ENCODE results near the gene HOXA1.

HOXA1 gene

DNA sequence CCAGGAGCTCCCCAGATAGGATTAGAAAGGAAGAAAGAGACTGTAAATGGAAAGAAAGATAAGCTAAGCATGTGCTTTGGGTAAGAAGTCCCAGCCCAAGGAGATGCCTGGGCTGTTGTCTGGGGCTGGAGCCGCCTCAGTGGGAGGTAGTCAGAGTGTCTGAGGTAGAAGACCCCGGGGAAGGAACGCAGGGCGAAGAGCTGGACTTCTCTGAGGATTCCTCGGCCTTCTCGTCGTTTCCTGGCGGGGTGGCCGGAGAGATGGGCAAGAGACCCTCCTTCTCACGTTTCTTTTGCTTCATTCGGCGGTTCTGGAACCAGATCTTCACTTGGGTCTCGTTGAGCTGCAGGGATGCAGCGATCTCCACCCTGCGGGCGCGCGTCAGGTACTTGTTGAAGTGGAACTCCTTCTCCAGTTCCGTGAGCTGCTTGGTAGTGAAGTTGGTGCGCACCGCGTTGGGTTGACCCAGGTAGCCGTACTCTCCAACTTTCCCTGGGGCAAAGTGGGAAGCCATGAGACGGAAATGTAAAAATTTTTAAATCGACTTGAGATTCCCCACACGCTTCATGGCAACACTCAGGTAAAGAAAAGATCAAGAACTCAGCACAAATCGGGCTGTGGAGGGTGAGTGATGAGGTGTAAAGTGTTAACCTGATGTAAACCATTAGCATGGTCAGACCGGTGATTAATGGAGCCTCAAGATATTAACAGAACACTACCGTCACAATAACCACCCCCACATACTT is 1.3 kb downstream of the HOXA1 start:
- ChIA-PET CTCF (interaction anchor here (0.9 to 1.8 kb wide), 4 partner anchors 10 to 241 kb away, joined by 3 to 5 read pairs (median 4); no protein-coding TSS in a partner anchor), POLR2A (interaction anchor here (0.6 to 1.6 kb wide), 3 partner anchors 11 to 991 kb away, joined by 3 read pairs; no protein-coding TSS in a partner anchor)
- Histone ChIP-seq H3K27me3 (replicated peaks in 2 of 5; ENCODE audit: control insufficient read depth in 4 of 5, insufficient read depth in 5 of 5, low read length in 4 of 5) (peaks cover 32 to 98% (median 55%) of the 10 kb centered on the region in 5 experiments), H3K9me3 (ENCODE audit: control extremely low read depth in 1 of 5, control insufficient read depth in 4 of 5, insufficient read depth in 2 of 5, low read depth in 1 of 5, low read length in 4 of 5) (peaks cover 0 to 2% (median 0%) of the 10 kb centered on the region in 5 experiments), H3K4me3 (ENCODE audit: control insufficient read depth in 1 of 7, extremely low read depth in 1 of 7, insufficient read depth in 4 of 7, low read depth in 2 of 7, low read length in 6 of 7) (no peak overlapping the region), H3K4me1 (ENCODE audit: control extremely low read depth in 1 of 4, control insufficient read depth in 4 of 4, insufficient read depth in 4 of 4, low read length in 3 of 4) (peaks cover 2 to 47% (median 37%) of the 10 kb centered on the region in 4 experiments), H3K27ac (ENCODE audit: insufficient read depth in 1 of 2, low read depth in 1 of 2, low read length in 2 of 2, poor library complexity in 1 of 2, severe bottlenecking in 2 of 2) (no peak overlapping the region), H3K36me3 (ENCODE audit: control insufficient read depth in 4 of 4, insufficient read depth in 4 of 4, low read length in 3 of 4) (peaks cover 0 to 2% (median 0%) of the 10 kb centered on the region in 4 experiments)
- 37% methylated on average over 25 of the region's 29 CpGs for WGBS (ENCODE audit: insufficient coverage)
- DNase-seq = no peak

GRCh38 chr7:27093184-27093895 is 2.5 kb downstream of the HOXA1 start:
- H3K27me3 ChIP-seq (replicated peaks in 2 of 5; ENCODE audit: control insufficient read depth in 4 of 5, insufficient read depth in 5 of 5, low read length in 4 of 5) = peaks cover 37 to 98% (median 65%) of the 10 kb centered on the region in 5 experiments
- POLR2A ChIA-PET = interaction anchor here (1.6 kb wide), 1 partner anchor 12 kb away, joined by 3 read pairs; no protein-coding TSS in a partner anchor

DNA sequence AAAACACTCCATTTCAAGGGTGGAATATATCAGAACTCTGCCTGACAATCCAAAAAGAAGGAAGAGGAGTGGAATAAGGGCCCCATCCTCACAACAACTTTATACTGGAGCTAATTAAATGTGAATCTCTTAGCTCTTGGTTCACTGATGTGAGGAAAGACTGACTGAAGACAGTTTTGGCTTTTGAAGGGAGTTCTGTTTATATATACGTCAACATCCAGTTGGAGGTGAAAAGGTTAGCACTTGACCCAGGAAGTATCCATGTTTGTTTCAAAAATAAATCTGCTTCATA is 3.0 kb downstream of the HOXA1 start:
- Histone ChIP-seq H3K27ac (ENCODE audit: insufficient read depth in 1 of 2, low read depth in 1 of 2, low read length in 2 of 2, poor library complexity in 1 of 2, severe bottlenecking in 2 of 2) (no peak overlapping the region), H3K9me3 (ENCODE audit: control extremely low read depth in 1 of 5, control insufficient read depth in 4 of 5, insufficient read depth in 2 of 5, low read depth in 1 of 5, low read length in 4 of 5) (peaks cover 0 to 2% (median 0%) of the 10 kb centered on the region in 5 experiments), H3K4me1 (ENCODE audit: control extremely low read depth in 1 of 4, control insufficient read depth in 4 of 4, insufficient read depth in 4 of 4, low read length in 3 of 4) (peaks cover 0 to 48% (median 30%) of the 10 kb centered on the region in 4 experiments), H3K4me3 (ENCODE audit: control insufficient read depth in 1 of 7, extremely low read depth in 1 of 7, insufficient read depth in 4 of 7, low read depth in 2 of 7, low read length in 6 of 7) (no peak overlapping the region), H3K36me3 (ENCODE audit: control insufficient read depth in 4 of 4, insufficient read depth in 4 of 4, low read length in 3 of 4) (no peaks in the 10 kb centered on the region), H3K27me3 (replicated peaks in 2 of 5; ENCODE audit: control insufficient read depth in 4 of 5, insufficient read depth in 5 of 5, low read length in 4 of 5) (peaks cover 39 to 98% (median 63%) of the 10 kb centered on the region in 5 experiments)
- ChIA-PET POLR2A (interaction anchor here (0.6 kb wide), 1 partner anchor 19 kb away, joined by 5 read pairs; no protein-coding TSS in a partner anchor), CTCF (interaction anchor here (0.6 to 1.8 kb wide), 2 partner anchors 11 to 415 kb away, joined by 3 to 5 read pairs; no protein-coding TSS in a partner anchor)
- no peak for DNase-seq
- WGBS (ENCODE audit: insufficient coverage) = no CpG with 5 or more reads among the region's 1 CpG

More at GRCh38 chr7:27093184-27093895, 2.5 kb downstream of the HOXA1 start:
- CTCF ChIA-PET = interaction anchor here (0.9 to 1.8 kb wide), 3 partner anchors 11 to 12 kb away, joined by 3 to 5 read pairs (median 4); no protein-coding TSS in a partner anchor
- WGBS (ENCODE audit: insufficient coverage) = 17% methylated on average over 2 of the region's 6 CpGs
- H3K4me3 ChIP-seq (ENCODE audit: control insufficient read depth in 1 of 7, extremely low read depth in 1 of 7, insufficient read depth in 4 of 7, low read depth in 2 of 7, low read length in 6 of 7) = no peak overlapping the region
- peaks cover 0 to 2% (median 0%) of the 10 kb centered on the region in 5 experiments for H3K9me3 ChIP-seq (ENCODE audit: control extremely low read depth in 1 of 5, control insufficient read depth in 4 of 5, insufficient read depth in 2 of 5, low read depth in 1 of 5, low read length in 4 of 5)
- no peak for DNase-seq
- H3K4me1 ChIP-seq (ENCODE audit: control extremely low read depth in 1 of 4, control insufficient read depth in 4 of 4, insufficient read depth in 4 of 4, low read length in 3 of 4) = peaks cover 0 to 48% (median 31%) of the 10 kb centered on the region in 4 experiments
- H3K27ac ChIP-seq (ENCODE audit: insufficient read depth in 1 of 2, low read depth in 1 of 2, low read length in 2 of 2, poor library complexity in 1 of 2, severe bottlenecking in 2 of 2) = no peak overlapping the region
- H3K36me3 ChIP-seq (ENCODE audit: control insufficient read depth in 4 of 4, insufficient read depth in 4 of 4, low read length in 3 of 4) = no peaks in the 10 kb centered on the region

GRCh38 chr7:27091941-27092818 is 3.6 kb downstream of the HOXA1 start:
- Histone ChIP-seq H3K9me3 (ENCODE audit: control extremely low read depth in 1 of 5, control insufficient read depth in 4 of 5, insufficient read depth in 2 of 5, low read depth in 1 of 5, low read length in 4 of 5) (peaks cover 0 to 2% (median 0%) of the 10 kb centered on the region in 5 experiments), H3K4me1 (ENCODE audit: control extremely low read depth in 1 of 4, control insufficient read depth in 4 of 4, insufficient read depth in 4 of 4, low read length in 3 of 4) (peaks cover 0 to 43% (median 28%) of the 10 kb centered on the region in 4 experiments), H3K4me3 (ENCODE audit: control insufficient read depth in 1 of 7, extremely low read depth in 1 of 7, insufficient read depth in 4 of 7, low read depth in 2 of 7, low read length in 6 of 7) (no peak overlapping the region), H3K36me3 (ENCODE audit: control insufficient read depth in 4 of 4, insufficient read depth in 4 of 4, low read length in 3 of 4) (no peaks in the 10 kb centered on the region), H3K27ac (ENCODE audit: insufficient read depth in 1 of 2, low read depth in 1 of 2, low read length in 2 of 2, poor library complexity in 1 of 2, severe bottlenecking in 2 of 2) (no peak overlapping the region), H3K27me3 (replicated peaks in 2 of 5; ENCODE audit: control insufficient read depth in 4 of 5, insufficient read depth in 5 of 5, low read length in 4 of 5) (peaks cover 39 to 98% (median 60%) of the 10 kb centered on the region in 5 experiments)
- 14% methylated on average over 8 of the region's 9 CpGs for WGBS (ENCODE audit: insufficient coverage)
- CTCF ChIA-PET = interaction anchor here (0.6 to 1.8 kb wide), 2 partner anchors 11 to 414 kb away, joined by 3 to 5 read pairs; no protein-coding TSS in a partner anchor
- DNase-seq = no peak
- POLR2A ChIA-PET = interaction anchor here (0.6 kb wide), 1 partner anchor 18 kb away, joined by 5 read pairs; no protein-coding TSS in a partner anchor

DNA sequence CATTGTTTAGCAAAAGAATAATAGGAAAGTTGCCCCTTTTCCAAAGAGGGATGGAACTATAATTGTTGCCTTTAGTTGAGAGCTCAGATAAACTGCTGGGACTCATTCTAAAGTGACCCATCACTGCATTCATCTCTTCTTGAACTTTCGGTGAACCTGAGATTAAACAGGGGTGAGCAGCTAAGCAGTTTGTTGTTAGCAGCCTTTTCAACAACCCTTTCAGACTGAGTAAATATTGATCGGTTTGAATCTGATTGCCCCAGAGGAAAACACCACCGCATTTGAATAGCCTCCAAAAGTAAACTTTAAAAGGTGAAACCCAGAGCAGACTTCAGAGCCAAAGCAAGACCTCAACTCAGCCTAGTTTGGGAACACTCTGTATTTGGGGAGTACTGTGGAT is 4.7 kb downstream of the HOXA1 start:
- Histone ChIP-seq H3K36me3 (ENCODE audit: control insufficient read depth in 4 of 4, insufficient read depth in 4 of 4, low read length in 3 of 4) (no peaks in the 10 kb centered on the region), H3K9me3 (ENCODE audit: control extremely low read depth in 1 of 5, control insufficient read depth in 4 of 5, insufficient read depth in 2 of 5, low read depth in 1 of 5, low read length in 4 of 5) (peaks cover 0 to 2% (median 0%) of the 10 kb centered on the region in 5 experiments), H3K4me3 (ENCODE audit: control insufficient read depth in 1 of 7, extremely low read depth in 1 of 7, insufficient read depth in 4 of 7, low read depth in 2 of 7, low read length in 6 of 7) (no peak overlapping the region), H3K27ac (ENCODE audit: insufficient read depth in 1 of 2, low read depth in 1 of 2, low read length in 2 of 2, poor library complexity in 1 of 2, severe bottlenecking in 2 of 2) (no peak overlapping the region), H3K4me1 (ENCODE audit: control extremely low read depth in 1 of 4, control insufficient read depth in 4 of 4, insufficient read depth in 4 of 4, low read length in 3 of 4) (peaks cover 0 to 33% (median 17%) of the 10 kb centered on the region in 4 experiments), H3K27me3 (replicated peaks in 2 of 5; ENCODE audit: control insufficient read depth in 4 of 5, insufficient read depth in 5 of 5, low read length in 4 of 5) (peaks cover 39 to 97% (median 58%) of the 10 kb centered on the region in 5 experiments)
- ChIA-PET POLR2A (no interaction called here), CTCF (interaction anchor here (1.4 kb wide), 1 partner anchor 9 kb away, joined by 3 read pairs; no protein-coding TSS in a partner anchor)
- 38% methylated on average over 2 of the region's 3 CpGs for WGBS (ENCODE audit: insufficient coverage)
- DNase-seq = no peak
